Endodermal cell (in vitro differentiated cells): ENCODE data around the gene DOCK9. TPM values are rescaled to one million over a fixed set of nuclear protein-coding genes. Genes with fewer than 3 reads are reported as not detected.

Source experiments
- DNase-seq: peaks from one replicate; pipeline ENCODE4 v3.0.0-alpha.2; 2017
- H3K27ac ChIP-seq: 2 replicates; pipeline ENCODE4 v1.5.1; 2013; ENCODE audit warnings: mild to moderate bottlenecking, low read depth, low read length, moderate library complexity
- H3K27me3 ChIP-seq: 2 replicates; pipeline ENCODE4 v1.6.1; 2013; ENCODE audit warnings: mild to moderate bottlenecking, low read length, moderate library complexity; ENCODE audit not compliant: insufficient read depth, control insufficient read depth, poor library complexity, severe bottlenecking
- H3K36me3 ChIP-seq: 2 replicates; pipeline ENCODE4 v1.7.0; 2013; ENCODE audit warnings: mild to moderate bottlenecking, low read length, moderate library complexity; ENCODE audit not compliant: control insufficient read depth, insufficient read depth
- H3K4me1 ChIP-seq: one replicate; pipeline ENCODE4 v1.7.0; 2013; ENCODE audit warnings: low read length; ENCODE audit not compliant: control insufficient read depth, insufficient read depth
- H3K4me3 ChIP-seq: 2 replicates; pipeline ENCODE4 v1.5.1; 2013; ENCODE audit warnings: mild to moderate bottlenecking, low read length, moderate library complexity
- H3K9ac ChIP-seq: 2 replicates; pipeline ENCODE4 v1.6.1; 2013; ENCODE audit warnings: mild to moderate bottlenecking, low read length, moderate library complexity; ENCODE audit not compliant: poor library complexity, severe bottlenecking; ENCODE audit errors: extremely low read depth
- H3K9me3 ChIP-seq: 2 replicates; pipeline ENCODE4 v1.6.1; 2013; ENCODE audit warnings: mild to moderate bottlenecking, low read length, moderate library complexity; ENCODE audit not compliant: control insufficient read depth
- H3K27ac Mint-ChIP-seq: 2 replicates; pipeline ENCODE4 v1.8.0; 2020; ENCODE audit warnings: mixed read lengths
- H3K27me3 Mint-ChIP-seq: 2 replicates; pipeline ENCODE4 v1.8.0; 2021; ENCODE audit warnings: mild to moderate bottlenecking, mixed read lengths; ENCODE audit not compliant: insufficient read depth
- H3K36me3 Mint-ChIP-seq: 2 replicates; pipeline ENCODE4 v1.8.0; 2020; ENCODE audit warnings: low read depth, mixed read lengths
- H3K4me1 Mint-ChIP-seq: 2 replicates; pipeline ENCODE4 v1.8.0; 2020; ENCODE audit warnings: mixed read lengths
- H3K4me3 Mint-ChIP-seq: 2 replicates; pipeline ENCODE4 v1.8.0; 2020; ENCODE audit warnings: mild to moderate bottlenecking, moderate library complexity, mixed read lengths
- H3K9me3 Mint-ChIP-seq: 2 replicates; pipeline ENCODE4 v1.8.0; 2020; ENCODE audit warnings: mild to moderate bottlenecking, mixed read lengths
- CTCF ChIP-seq: fragments of 200-600 bp; sonication (generic); conservative IDR thresholded peaks from 2 replicates; pipeline ENCODE4 v1.5.0; 2021; ENCODE audit warnings: antibody characterized with exemption, mild to moderate bottlenecking
- WGBS, 2 experiments: methylation state at CpG; one replicate each; pipeline versions ENCODE4 v1.1.5 to v1.1.7; 2013; ENCODE audit warnings: missing lambda C conversion rate in 2 of 2, mixed read lengths in 1 of 2; ENCODE audit not compliant: insufficient coverage in 1 of 2, insufficient read length in 1 of 2; 5-methylcytosine and 5-hydroxymethylcytosine counted together
- total RNA-seq, 2 donors: library from RNA; stranded (reverse); fragmentation: NEBNext Ultra II Directional in 1 of 2; extraction: Animal tissue kit (Norgen Biotek cat#: 25700) in 1 of 2; gene quantifications; 2 replicates in 1 of 2; 3 replicates in 1 of 2; pipeline ENCODE4 v1.2.1, GENCODE V29; 2021

DOCK9 gene
- total RNA-seq, 2 donors from 2014 or later: 15.6 to 22.5 TPM

GRCh38 chr13:98860491-98860890, 117.4 kb downstream of the DOCK9 start:
- no peak overlapping the region for H3K27ac ChIP-seq

GRCh38 chr13:98858191-98858590, 119.7 kb downstream of the DOCK9 start:
- DNase-seq: no peak
- Mint-ChIP-seq H3K4me3 (no peak overlapping the region), H3K4me1 (no peaks in the 10 kb centered on the region), H3K36me3 (peaks cover 19% of the 10 kb centered on the region), H3K27ac (no peak overlapping the region), H3K9me3 (no peaks in the 10 kb centered on the region), H3K27me3 (no peaks in the 10 kb centered on the region)
- Histone ChIP-seq H3K4me1 (no peaks in the 10 kb centered on the region), H3K27ac (no peak overlapping the region), H3K27me3 (no peaks in the 10 kb centered on the region), H3K9me3 (no peaks in the 10 kb centered on the region), H3K4me3 (no peak overlapping the region), H3K9ac (no peak overlapping the region), H3K36me3 (no peaks in the 10 kb centered on the region)
- TF ChIP-seq CTCF: no peak
- WGBS, 2 experiments: 93% methylated on average over 4 of the region's 4 CpGs

More at GRCh38 chr13:98860491-98860890, 117.4 kb downstream of the DOCK9 start:
- TF ChIP-seq CTCF: no peak
- Histone ChIP-seq H3K27me3 (no peaks in the 10 kb centered on the region), H3K9ac (no peak overlapping the region), H3K9me3 (no peaks in the 10 kb centered on the region), H3K4me1 (no peaks in the 10 kb centered on the region), H3K36me3 (no peaks in the 10 kb centered on the region), H3K4me3 (no peak overlapping the region)
- Mint-ChIP-seq H3K27me3 (no peaks in the 10 kb centered on the region), H3K9me3 (no peaks in the 10 kb centered on the region), H3K36me3 (peaks cover 16% of the 10 kb centered on the region), H3K27ac (no peak overlapping the region), H3K4me1 (no peaks in the 10 kb centered on the region), H3K4me3 (no peak overlapping the region)
- 85% methylated on average over 3 of the region's 6 CpGs; no CpG with 5 or more reads in 1 of the 2 experiments for WGBS, 2 experiments
- no peak for DNase-seq

GRCh38 chr13:98856983-98857382, 120.9 kb downstream of the DOCK9 start:
- H3K4me3 ChIP-seq: no peak overlapping the region
- Mint-ChIP-seq H3K36me3 (peaks cover 12% of the 10 kb centered on the region), H3K27me3 (no peaks in the 10 kb centered on the region), H3K4me1 (no peaks in the 10 kb centered on the region), H3K27ac (no peak overlapping the region), H3K4me3 (no peak overlapping the region), H3K9me3 (no peaks in the 10 kb centered on the region)
- H3K27ac ChIP-seq: no peak overlapping the region
- no peak for TF ChIP-seq CTCF
- H3K9me3 ChIP-seq: no peaks in the 10 kb centered on the region
- H3K9ac ChIP-seq: no peak overlapping the region
- H3K36me3 ChIP-seq: no peaks in the 10 kb centered on the region
- no peak for DNase-seq
- 77 to 84% methylated on average over 4 to 5 of the region's 5 CpGs for WGBS, 2 experiments
- H3K4me1 ChIP-seq: no peaks in the 10 kb centered on the region
- no peaks in the 10 kb centered on the region for H3K27me3 ChIP-seq
